M059J (cell line): ENCODE results near the gene CALCR. TPM values are rescaled to one million over a fixed set of nuclear protein-coding genes. Genes with fewer than 3 reads are reported as not detected.
"Not testable (repeated sequence)": the region's sequence is repeated elsewhere in the genome, so short reads cannot be mapped to it uniquely, and the experiment has no call there.

Experiments
- DNase-seq: peaks from one replicate; pipeline ENCODE4 v3.0.0-alpha.2; 2012; ENCODE audit warnings: low read depth
- total RNA-seq: library from RNA; depleted of rRNA; stranded (reverse); fragments of >200 nt; shearing (Covaris generic); gene quantifications from 2 replicates; pipeline ENCODE4 v1.2.3, GENCODE V29; 2014

CALCR gene
- total RNA-seq, 1 experiment from 2014 or later, result not detected

DNA sequence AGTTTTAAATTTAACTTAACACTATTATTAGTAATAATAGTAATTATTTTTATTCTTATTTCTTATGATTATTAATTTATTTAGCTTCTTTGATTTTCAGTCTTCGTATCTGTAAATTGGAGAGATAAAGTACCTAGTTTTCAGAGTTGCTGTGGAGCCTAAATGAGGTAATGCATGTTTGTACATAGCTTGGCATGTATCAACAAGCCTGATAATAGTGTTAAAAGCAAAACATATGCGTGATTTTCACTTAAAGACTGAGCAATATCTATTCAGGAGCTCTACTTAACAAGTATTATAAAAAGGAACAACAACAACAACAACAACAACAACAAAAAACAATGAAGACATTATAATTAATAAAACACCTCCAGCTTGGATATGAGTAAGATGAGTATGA lies 12.4 kb downstream of the CALCR start:
- no peak for DNase-seq

DNA sequence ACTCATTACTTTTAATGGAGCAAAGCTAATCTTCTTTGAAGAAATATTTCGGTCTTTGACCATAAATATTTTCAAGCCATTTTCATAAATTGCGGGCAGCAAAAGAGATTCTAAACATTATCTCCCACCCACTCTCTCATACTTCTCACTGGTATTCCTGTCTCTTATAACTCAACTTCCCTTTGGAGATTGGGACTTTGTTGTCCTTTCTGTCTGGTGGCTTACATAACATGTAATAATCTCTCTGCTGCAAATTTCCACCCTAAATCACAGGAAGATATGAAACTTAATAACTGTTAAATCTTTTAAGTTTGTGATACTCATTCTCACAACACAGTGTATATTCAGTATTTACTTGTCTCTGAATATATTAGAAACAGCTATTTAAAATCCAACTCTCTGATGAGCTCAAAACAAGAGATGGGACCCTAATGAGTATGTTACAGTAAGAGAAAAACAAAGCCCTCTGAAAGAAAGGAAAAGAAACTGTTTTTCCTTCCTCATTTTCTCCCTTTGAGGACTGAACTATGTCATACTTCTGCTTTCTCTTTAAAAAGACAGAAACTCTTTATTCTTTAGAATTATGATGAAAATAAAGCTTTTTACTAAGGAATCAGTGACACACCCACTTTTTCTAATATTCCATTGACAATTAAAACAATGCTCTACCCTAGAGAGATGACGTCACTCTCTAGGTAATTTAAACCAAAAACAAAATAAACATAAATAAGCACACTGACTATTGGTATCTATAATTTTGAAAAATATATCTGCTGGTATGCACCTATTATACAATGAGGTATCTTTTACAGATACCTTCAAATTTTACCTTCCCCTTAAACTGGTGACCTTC lies 14.7 kb downstream of the CALCR start:
- DNase-seq, result no peak

DNA sequence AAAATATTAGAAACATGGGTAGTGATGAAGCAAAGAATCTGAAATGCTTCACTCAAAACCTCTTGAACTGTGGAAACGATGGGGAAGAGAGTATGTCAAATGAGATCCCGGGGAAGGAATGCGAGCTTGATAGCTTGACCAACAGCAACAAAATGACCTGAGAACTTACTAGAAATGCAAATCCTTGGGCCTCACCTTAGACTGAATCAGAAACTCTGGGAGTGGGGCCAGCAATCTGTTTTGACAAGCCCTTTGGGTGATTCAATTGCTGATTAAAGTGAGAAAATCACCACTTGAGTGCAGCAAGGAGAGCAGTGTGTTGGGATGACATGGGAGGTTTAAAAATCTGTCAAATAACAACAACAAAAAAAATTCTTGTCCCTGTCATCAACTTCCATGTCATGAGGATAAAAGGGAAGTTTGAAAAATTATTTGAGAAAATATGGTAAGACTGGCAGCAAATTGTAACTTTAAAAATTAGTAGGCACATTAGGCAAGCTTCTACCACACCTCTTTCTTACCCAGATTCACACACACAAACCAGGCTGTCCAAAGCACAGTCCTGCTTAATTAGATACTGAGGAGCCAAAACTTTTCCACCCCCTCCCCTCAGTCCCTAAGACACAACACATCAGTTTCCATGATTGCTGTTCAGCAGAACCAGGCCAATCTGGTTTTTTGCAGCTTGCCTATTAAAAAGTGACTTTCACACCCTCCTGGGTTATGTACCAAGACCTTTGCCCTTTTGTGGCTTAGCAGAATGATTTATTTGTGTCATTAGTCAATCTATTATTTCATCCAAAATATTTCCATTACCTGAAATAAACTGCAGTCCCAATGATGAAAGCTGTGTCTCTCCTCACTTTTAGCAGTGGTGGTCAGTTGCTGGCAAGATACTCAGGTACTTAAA lies 15.6 kb downstream of the CALCR start:
- peak; percentile 24 for DNase-seq

DNA sequence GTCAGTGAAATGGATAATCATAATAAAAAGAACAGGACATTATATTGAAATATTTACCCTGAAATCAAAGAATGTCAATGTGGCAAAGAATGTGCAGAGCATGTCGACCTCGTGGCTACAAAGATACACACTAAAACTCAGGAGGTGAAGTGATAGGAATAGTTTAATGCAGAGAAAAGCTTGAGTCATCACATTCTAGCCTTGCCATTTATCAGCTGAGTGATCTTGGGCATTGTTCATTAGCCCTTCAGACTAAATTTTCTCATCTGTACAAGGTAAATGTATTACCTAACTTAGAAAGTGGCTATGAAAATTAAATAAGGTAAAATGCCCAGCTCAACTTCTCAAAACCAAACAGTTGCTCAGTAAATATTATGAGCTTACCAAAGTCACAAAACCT lies 22.6 kb downstream of the CALCR start:
- DNase-seq, result no peak

DNA sequence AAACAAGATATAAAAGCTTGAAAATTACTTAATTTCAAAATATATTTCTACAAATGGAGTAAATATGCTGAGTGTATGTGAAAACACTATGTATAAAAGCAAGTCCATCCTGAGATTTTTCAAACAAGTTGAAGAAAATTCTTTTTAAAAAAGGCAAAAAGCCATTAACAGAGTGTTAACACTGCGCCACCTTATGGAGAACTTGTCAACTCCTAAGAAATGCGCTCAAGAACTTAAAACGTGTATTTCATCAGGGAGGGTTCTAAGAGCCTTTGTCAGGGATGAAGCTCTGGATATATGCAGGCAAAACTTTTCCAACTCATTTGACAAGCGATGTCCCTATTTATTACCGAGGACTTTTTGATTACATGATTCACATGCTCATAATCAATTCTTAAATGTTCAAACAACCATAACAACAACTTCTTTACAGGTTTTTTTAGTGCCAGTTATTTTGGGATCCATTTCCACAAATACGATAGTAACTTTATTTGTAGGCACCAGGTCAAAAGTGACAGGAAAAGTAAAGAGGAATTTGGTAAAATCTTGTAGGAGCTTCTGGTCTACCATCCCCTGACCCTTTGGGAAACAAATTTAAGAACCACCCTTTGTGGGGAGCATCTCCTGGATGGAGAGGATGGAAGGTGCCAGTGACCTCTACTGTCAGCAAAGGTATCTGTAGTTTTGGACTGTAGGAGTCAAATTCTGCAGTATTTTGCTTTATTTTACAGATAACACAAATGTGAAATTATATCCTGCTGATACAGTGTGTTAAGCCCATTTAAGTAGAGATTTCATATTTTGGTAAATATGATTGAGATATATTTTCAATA lies 23.2 kb downstream of the CALCR start:
- peak; percentile 50 for DNase-seq

DNA sequence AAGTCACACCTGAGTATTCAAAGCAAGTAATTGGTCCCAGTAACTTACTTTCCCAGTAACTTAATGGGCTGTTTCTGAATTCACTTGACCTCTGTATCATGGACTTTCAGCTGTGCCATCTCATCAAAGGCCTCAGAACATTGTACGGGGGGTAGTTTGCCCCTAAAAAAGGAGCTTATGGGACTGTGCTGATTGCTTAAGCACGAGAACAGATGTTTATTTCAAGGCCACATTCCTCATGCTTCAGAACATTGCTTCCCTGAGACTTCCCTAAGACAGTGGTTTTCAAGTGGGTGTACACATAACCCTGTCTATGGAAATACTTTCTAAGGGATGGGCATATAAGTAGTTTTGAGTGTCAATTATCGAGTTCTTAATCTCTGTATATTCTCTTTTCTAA lies 26.8 kb downstream of the CALCR start:
- DNase-seq, result no peak

DNA sequence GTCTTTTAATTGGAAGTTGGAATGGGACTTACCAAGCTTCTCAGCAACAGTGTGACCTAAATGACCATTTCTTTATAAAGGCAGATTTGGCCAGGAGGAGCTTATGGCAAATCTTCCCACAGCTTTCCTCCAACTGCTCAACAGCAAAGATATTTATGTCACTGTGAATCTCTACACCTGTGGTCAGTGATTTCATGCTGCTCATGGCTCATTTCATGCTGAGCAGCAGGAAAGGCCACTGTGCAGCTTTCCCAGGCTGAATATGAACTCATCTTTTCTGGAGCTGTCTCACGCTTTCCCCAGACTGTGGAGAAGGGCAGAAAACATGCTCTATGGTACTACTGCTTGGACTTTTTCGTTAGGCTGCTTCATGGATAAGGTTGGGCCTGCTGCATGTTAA lies 29.8 kb downstream of the CALCR start:
- no peak for DNase-seq

DNA sequence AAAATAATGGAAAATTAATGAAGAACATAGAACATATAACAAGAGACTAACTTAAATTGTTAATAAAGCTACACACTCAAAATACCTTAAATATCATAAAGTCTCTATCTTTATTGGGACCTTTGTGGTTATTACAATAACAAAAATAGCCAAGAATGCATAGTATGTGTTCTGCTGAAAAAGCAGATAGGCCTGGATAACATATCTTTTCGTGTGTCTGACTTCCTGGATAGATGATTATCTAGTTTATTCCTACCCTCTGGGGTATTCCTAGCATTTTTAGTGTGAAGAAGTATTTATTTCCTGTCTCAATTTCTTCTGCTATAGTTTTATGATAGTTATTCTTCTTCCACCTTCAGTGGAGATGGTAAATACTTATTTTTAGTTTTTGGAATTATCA lies 36.5 kb downstream of the CALCR start:
- DNase-seq, result no peak

DNA sequence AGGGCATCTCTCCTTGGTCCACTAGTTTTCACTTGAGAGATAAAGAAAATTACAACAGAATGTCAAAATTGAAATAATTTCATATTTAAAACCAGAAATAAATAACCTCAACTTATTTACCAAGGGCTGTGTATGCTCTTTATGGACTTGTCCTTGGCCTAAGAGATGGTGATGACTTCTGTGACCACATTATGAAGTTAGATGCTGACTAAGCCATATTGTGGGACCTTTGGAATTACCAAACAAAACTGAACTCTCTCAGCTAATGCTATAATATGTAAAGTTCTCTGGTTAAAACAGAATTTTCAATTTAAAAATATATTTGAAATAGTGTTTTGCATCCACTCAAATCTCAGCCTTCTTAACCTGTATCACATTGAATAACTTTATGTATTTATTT lies 38.9 kb downstream of the CALCR start:
- no peak for DNase-seq

DNA sequence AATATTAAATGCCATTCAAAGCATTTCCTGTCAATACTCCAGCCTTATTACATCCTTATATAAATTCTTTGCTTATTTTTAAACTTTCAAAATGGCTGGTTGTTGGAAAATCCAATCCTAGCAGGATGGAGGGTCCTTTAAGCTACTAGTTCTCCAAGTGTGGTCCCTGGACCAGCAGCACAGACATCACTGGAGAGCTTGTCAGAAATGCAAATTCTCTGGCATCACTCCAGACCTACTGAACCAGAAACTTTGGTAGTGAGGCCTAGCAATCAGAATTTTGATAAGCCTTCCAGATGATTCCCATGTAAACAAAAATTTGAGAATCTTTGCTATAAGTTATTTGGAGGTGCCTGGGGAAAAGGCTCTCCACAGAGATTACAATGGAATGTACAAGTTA lies 43.8 kb downstream of the CALCR start:
- no peak for DNase-seq

DNA sequence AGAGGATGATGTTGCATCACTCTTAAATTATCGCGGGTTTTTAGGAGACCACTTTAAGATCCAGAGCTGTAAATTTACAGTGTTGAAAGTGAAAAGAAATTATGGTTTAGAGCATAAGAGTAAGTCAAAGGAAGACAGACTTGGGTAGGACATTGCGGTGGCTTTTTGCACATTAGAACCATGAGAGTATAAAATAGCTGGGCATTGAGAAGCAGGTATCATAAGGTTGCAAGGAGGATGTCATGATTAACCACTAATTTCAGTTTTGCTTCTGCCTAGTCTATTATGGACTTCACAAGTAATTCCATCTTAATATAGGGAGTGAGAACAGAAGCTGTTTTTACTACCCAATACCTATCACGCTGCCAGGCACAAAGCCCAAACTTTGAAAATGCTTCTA lies 57.7 kb downstream of the CALCR start:
- DNase-seq, result no peak

DNA sequence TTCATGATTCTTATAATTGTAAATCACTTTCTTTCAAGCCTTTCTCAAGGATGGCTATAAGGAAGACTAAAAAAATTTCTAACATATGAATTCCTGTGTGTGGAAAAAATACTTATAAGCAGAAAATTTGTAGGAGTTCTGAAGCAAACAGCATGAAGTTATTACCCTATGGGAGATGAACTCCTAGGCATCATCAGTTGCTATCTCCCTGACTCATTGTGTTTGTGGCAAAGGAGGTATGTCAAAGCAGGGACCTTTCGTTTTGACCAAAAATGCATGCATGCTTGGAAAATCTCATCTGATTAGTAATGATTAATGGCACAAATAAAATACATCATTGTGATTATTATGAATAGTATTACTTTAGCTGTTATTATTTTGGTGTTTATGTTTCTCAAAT lies 59.4 kb downstream of the CALCR start:
- peak; percentile 3 for DNase-seq

DNA sequence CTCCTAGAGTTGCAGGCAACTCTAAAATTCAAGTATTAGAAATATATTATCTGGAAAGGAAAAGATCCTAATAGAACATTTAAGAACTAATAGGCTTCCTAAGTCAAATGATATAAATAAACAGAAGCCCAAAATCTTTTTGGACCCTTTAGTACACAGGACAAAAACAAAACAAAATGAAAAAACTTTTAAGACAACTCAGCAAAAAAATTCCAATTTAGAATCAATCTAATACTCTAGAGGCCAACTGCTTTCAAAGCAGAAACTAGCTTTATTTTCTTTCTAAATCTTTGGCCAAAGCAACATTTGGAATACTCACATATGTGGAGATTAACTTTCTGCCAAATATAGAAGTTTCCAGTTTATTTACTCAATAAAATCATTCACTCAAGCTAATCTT lies 65.2 kb downstream of the CALCR start:
- DNase-seq, result no peak

DNA sequence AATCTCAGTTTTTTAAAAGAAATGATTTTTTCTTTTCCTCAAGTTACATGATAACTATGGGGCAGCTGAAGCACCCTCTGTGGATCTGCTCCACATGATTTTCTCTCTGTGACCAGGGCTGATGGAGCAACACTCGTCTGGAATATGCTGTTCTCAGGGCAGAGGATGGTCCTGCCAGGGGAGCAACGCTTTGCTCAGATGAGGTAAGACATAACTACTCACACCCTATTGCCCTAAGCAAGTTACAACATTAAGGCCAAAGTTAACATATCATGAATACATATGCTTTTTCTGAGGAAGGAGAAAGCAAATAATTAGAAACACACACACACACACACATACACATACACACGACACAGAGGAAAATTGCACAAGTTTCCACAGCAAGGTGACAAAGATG lies 71.4 kb downstream of the CALCR start:
- DNase-seq, result no peak

DNA sequence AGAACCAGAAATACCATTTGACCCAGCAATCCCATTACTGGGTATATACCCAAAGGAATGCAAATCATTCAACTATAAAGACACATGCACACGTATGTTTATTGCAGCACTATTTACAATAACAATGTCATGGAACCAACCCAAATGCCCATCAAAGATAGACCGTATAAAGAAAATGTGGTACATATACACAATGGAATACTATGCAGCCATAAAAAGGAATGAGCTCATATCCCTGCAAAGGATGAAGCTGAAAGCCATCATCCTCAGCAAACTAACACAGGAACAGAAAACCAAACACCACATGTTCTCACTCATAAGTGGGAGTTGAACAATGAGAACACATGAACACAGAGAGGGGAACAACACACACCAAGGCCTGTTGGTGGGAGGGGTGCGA lies 82.7 kb downstream of the CALCR start:
- not testable (repeated sequence) for DNase-seq

DNA sequence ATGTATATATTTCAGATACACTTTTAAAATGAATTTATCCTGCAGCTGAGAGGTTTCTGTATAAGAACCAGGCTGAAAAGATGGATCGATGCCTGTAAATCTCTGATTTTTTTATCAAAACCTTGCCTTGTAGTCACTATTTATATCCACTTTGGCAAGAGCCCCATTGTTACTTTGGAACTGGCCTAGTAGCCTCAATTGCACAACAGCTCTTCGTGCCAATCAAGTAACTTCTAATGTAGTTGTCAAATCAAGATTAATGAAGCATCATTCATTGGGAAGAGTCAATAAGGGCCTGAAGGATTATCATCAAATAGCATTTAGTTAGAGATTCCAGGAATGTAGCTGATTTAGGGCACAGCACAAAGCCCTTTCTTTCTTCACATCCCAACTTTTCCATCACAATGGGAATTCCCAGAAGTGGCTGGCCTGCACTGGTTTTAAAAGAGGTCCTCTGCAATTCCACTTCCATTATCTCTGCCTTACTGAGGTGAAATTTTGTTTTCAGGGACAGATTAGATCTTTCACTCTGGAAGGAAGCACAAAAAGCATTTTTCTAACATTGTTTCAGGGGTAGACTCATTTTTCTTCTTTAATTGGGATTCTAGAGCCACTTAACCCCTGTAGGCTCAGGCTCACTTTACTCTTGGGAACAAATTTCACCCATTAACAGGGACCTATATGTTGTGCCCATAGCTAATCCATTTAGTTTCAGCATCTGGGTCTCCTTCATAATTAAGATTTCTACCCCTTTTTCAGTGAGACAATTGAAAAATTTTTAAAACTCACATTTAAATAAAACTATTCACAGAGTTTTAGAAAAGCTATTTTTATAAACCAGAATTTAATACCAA lies 97.8 kb downstream of the CALCR start:
- DNase-seq, result no peak

DNA sequence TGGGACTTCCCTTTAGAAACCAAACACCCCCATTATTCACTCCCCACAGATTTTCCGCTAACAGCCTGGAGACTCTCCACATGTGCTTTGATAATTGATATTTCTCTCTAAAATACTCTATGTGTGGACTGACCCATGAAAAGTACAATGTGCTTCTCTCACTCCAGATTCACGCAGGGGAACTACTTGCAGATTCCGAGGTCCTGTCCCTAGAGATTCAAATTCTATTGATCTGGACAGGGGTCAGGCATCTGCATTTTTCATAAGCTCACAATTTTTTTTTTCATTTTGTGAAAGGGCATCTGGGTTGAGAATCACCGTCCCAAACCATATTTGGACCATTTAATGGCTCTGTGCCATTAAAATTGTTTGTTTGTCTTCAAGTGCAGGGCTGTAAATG lies 98.7 kb downstream of the CALCR start:
- no peak for DNase-seq

DNA sequence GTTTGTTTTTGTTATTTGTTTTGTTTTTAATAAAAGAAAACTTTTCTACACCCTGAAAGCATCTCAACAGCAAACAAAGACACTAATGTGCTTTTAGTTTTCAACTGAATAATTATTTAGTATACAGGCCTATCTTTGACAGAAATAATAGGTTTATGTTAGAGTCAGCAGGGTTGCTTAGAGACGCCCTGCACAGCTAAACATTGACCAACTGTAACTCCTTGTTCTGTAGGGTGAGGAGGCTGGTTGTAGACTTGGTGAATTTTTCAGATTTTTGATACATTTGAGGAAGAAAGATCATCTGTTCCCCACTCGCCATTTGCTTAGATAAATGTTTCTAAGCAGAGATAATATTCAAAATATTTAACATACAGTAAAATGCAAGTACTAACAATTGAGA lies 103.1 kb downstream of the CALCR start:
- no peak for DNase-seq

DNA sequence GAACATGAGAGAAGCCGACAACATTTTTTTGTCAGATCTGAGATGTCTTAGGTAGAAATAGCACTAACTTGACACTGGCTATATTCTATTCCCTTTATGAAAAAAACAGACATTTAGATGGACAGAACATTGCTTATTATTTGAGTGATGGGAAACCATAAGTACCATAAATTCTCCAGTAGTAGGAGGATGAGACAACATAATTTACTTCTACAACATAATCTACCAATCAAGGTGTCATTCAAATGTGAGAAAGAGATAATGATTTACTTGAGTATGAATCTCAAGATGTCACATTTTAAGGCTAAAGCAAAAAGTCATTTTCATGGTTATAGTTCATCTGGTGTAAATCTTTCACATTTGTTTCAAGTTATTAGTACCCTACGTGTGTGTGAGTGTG lies 110.8 kb downstream of the CALCR start:
- no peak for DNase-seq

DNA sequence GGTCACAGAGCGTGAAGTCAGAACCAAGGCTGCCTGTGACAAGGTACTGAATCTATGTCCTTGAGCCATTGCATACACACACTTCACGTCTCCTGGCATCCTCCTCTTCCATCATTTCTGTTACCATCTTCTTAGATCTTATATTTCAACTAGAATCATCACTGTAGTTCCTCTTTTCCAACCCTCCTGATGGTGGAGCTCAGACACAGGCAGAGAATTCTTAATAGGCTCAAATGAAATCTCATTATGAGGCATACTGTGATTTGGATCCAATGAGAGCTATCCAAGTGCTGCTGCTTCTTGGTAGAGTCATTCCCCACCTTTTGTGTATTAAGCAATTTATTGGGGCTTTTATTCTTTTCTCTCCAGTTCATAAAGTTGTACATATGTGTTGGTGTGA lies 113.2 kb downstream of the CALCR start:
- peak; percentile 3 for DNase-seq

DNA sequence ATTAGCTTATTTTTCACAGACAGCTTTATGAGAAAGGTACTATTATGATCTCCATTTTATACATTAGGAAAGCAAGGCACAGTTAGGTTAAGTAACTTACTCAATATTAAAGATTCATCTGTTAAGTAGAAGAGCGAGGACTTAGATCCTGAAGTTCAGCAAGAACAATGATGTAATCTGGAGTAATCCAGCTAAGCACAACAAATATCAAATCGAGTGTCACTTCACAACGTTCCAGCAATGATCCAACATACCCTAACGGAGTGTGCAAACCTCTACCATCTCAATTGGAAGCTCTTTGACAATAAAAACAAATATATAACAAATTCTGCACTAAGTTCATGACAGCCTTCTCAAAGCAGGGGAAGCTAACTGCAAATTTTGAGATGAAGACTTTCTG lies 121.3 kb downstream of the CALCR start:
- no peak for DNase-seq
